Measurements from ENCODE around the gene GPBP1L1.

GPBP1L1 gene

DNA sequence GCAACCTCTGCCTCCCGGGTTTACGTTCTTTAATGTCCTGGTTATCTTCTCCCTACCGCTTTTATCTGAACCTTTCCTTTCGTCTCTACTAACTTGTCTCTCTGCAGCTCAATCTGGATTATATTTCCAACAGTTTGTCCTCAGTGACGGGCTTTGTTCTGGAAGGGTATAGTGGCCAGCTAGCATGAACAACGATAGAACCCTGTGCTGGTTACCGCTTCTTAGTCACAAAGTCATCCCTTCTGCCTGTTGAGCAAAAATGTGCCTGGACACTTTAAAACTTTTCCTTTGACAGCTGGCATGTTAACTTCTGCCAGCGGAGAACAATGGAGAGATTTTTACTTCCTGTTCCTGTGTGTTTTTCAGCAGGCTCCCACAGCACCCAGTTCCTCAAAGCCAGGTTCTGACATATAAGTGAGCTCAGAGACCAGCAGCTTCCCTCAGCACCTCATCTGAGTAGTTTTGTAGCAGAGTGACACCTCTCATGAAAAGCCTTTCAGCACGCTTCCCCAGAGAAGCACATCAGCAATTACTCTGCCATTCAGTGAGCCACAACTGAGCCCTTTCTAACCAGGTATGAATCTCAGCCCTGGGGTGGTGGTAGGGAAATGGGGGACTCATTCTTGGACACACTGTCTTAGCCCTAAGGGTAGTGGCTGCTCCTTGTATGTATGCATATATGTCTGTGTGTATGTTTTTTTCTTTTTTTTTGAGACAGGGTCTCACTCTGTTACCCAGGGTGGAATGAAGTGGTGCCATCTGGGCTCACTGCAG lies 38.9 kb downstream of the GPBP1L1 start:
- Histone ChIP-seq H3K27ac (ENCODE audit: low read depth, low read length) (no peak overlapping the region), H3K36me3 (ENCODE audit: control insufficient read depth, insufficient read depth, low read length) (peaks cover 14% of the 10 kb centered on the region), H3K4me1 (ENCODE audit: control insufficient read depth, insufficient read depth, low read length) (no peaks in the 10 kb centered on the region), H3K9ac (ENCODE audit: low read length) (no peak overlapping the region), H3K27me3 (ENCODE audit: control insufficient read depth, insufficient read depth, low read length) (no peaks in the 10 kb centered on the region), H3K4me3 (ENCODE audit: low read length) (no peak overlapping the region)

DNA sequence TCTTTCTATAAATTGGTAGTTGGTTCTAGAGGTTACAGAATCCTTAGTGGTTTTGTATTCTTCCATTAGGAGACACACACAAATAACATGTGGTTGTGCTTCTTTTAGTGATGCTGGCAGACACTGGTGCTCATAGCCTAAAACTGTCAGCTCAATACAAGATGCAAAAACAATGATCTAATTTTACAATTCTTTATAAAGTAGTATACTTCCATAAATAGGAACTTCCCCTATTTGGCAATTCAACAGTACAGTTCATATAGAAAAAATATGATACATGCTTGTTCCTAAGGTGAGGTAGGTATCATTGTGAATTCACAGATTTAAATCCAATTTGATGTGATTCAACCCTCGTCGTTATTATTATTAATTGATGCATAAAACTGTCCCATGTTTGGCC lies 41.7 kb downstream of the GPBP1L1 start:
- Histone ChIP-seq H3K9ac (ENCODE audit: low read length) (no peak overlapping the region), H3K27ac (ENCODE audit: low read depth, low read length) (no peak overlapping the region), H3K27me3 (ENCODE audit: control insufficient read depth, insufficient read depth, low read length) (no peaks in the 10 kb centered on the region), H3K36me3 (ENCODE audit: control insufficient read depth, insufficient read depth, low read length) (peaks cover 15% of the 10 kb centered on the region), H3K4me3 (ENCODE audit: low read length) (no peak overlapping the region), H3K4me1 (ENCODE audit: control insufficient read depth, insufficient read depth, low read length) (no peaks in the 10 kb centered on the region)

DNA sequence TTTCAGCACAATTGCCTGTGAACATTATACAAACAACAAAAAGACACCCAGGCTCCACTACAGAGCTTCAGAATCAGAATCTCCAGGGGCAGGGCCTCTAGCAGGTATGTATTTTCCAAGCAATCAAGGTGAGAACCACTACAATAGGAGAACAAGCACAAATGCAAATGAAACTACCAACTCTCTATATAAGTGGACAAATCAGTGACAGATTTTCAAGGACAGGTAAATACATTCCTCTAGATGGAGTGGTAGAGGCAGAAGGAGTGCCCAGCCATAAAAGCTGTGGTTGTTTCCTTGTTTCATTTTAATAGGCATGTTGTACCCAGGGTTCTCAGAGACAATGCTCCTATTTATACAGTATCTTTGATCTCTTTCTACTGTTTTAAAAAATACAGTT lies 42.4 kb downstream of the GPBP1L1 start:
- no peak overlapping the region for H3K4me3 ChIP-seq (ENCODE audit: low read length)
- H3K4me1 ChIP-seq (ENCODE audit: control insufficient read depth, insufficient read depth, low read length), result no peaks in the 10 kb centered on the region
- no peak overlapping the region for H3K9ac ChIP-seq (ENCODE audit: low read length)
- no peaks in the 10 kb centered on the region for H3K27me3 ChIP-seq (ENCODE audit: control insufficient read depth, insufficient read depth, low read length)
- no peak overlapping the region for H3K27ac ChIP-seq (ENCODE audit: low read depth, low read length)
- peaks cover 18% of the 10 kb centered on the region for H3K36me3 ChIP-seq (ENCODE audit: control insufficient read depth, insufficient read depth, low read length)

DNA sequence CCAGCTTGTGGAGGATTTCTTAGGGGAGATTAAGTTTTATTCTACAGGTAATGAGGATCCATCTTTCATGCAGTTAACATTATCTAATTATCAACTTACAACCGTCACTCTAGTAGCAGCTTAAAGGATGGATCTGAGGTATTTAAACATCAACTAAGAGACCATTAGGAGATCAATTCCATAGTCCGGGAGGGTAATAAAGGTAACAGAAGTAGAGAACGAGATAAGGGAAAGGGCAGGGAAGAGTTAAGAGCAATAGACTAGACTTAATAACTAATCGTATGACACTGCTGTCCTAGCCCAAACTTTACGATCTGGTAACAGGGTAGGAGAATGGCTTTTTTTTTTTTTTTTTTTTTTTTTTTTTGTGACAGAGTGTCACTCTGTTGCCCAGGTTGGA lies 43.0 kb downstream of the GPBP1L1 start:
- Histone ChIP-seq H3K9ac (ENCODE audit: low read length) (no peak overlapping the region), H3K4me1 (ENCODE audit: control insufficient read depth, insufficient read depth, low read length) (no peaks in the 10 kb centered on the region), H3K36me3 (ENCODE audit: control insufficient read depth, insufficient read depth, low read length) (peaks cover 16% of the 10 kb centered on the region), H3K27me3 (ENCODE audit: control insufficient read depth, insufficient read depth, low read length) (no peaks in the 10 kb centered on the region), H3K27ac (ENCODE audit: low read depth, low read length) (no peak overlapping the region), H3K4me3 (ENCODE audit: low read length) (no peak overlapping the region)

DNA sequence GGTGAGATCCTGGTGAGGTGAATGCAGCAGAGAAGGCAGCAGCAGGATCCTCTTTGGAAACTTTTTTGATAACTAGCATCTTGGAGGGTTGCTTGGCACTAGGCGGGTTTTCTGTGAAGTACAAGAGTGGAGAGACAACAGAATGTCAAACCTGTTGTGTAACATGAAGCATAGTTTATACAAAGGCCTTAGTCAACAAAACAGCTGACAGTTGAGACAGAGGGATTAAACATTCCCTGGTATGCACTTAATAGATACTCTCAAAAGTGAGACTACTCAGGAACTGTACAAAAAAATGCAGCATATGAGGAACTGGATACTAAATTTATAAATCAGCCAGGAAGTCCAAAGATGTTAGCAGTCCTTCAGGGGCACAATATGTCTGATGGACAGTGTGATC lies 46.0 kb downstream of the GPBP1L1 start:
- Histone ChIP-seq H3K27me3 (ENCODE audit: control insufficient read depth, insufficient read depth, low read length) (no peaks in the 10 kb centered on the region), H3K4me3 (ENCODE audit: low read length) (no peak overlapping the region), H3K4me1 (ENCODE audit: control insufficient read depth, insufficient read depth, low read length) (no peaks in the 10 kb centered on the region), H3K9ac (ENCODE audit: low read length) (no peak overlapping the region), H3K36me3 (ENCODE audit: control insufficient read depth, insufficient read depth, low read length) (peaks cover 20% of the 10 kb centered on the region), H3K27ac (ENCODE audit: low read depth, low read length) (no peak overlapping the region)

DNA sequence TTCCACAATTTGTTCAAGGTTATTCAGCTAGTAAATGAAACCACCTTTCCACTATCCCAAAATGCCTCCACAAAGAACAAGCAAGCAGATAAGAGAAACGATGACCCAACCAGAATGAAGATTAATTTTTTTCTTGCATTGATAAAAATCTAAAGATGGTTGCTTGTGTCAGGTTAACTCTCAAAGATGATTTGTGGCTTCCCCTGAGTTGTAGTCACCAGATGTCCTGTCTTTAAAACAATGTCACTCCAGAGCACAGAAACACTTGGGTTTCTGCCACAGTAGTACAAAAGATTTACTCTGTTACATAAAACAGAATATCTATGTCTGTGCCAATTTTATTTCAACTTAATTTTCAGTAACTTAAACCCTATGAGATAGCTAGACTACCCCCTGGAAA lies 51.1 kb downstream of the GPBP1L1 start:
- Histone ChIP-seq H3K36me3 (ENCODE audit: control insufficient read depth, insufficient read depth, low read length) (peaks cover 36% of the 10 kb centered on the region), H3K4me1 (ENCODE audit: control insufficient read depth, insufficient read depth, low read length) (no peaks in the 10 kb centered on the region)

DNA sequence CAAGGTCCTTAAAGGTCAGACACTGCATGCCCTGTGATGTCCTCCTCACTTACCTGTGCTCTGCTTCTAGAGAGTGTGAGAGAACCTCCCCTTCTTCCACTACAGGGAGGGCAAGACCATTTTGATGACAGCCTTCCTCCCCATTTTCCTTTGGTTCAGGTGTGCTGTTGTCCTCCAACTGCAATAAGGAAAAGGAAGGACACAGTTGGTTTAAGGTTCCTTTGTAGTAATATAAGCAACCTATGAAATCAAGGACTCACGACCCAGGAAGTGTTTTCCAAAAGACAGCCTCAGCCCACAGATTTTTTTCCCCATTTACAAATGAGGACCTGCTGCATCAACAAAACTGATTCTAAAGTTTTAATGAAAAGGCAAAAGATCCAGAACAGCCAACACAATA lies 55.9 kb downstream of the GPBP1L1 start:
- H3K4me1 ChIP-seq (ENCODE audit: control insufficient read depth, insufficient read depth, low read length), result no peaks in the 10 kb centered on the region
- H3K4me3 ChIP-seq (ENCODE audit: low read length), result no peak overlapping the region
- H3K27ac ChIP-seq (ENCODE audit: low read depth, low read length), result no peak overlapping the region
- H3K9ac ChIP-seq (ENCODE audit: low read length), result no peak overlapping the region
- H3K27me3 ChIP-seq (ENCODE audit: control insufficient read depth, insufficient read depth, low read length), result no peaks in the 10 kb centered on the region
- peaks cover 44% of the 10 kb centered on the region for H3K36me3 ChIP-seq (ENCODE audit: control insufficient read depth, insufficient read depth, low read length)

More for the DNA sequence above, 51.1 kb downstream of the GPBP1L1 start:
- Histone ChIP-seq H3K27me3 (ENCODE audit: control insufficient read depth, insufficient read depth, low read length) (no peaks in the 10 kb centered on the region), H3K27ac (ENCODE audit: low read depth, low read length) (no peak overlapping the region), H3K4me3 (ENCODE audit: low read length) (no peak overlapping the region), H3K9ac (ENCODE audit: low read length) (no peak overlapping the region)

DNA sequence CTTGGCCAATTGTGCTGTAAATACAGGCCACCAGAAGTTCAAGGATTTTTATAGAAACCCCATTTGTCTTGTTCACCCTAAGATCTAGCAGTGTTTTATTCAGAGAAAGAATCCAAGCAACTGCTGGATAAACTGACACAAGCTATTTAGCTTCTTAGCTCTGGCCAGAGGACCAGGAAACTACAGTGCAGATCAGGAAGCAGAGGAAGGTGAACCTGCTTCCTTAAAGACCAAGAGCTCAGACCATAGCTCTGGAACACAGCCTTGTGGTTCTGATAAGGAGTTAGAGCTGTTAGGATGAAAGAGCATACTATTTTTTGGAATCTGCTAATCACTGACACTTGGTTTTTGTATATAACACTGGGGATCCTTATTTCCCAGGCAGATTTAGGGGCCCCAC lies 57.3 kb downstream of the GPBP1L1 start:
- no peaks in the 10 kb centered on the region for H3K4me1 ChIP-seq (ENCODE audit: control insufficient read depth, insufficient read depth, low read length)
- no peaks in the 10 kb centered on the region for H3K27me3 ChIP-seq (ENCODE audit: control insufficient read depth, insufficient read depth, low read length)
- no peak overlapping the region for H3K27ac ChIP-seq (ENCODE audit: low read depth, low read length)
- no peak overlapping the region for H3K9ac ChIP-seq (ENCODE audit: low read length)
- H3K36me3 ChIP-seq (ENCODE audit: control insufficient read depth, insufficient read depth, low read length), result peaks cover 44% of the 10 kb centered on the region
- no peak overlapping the region for H3K4me3 ChIP-seq (ENCODE audit: low read length)

DNA sequence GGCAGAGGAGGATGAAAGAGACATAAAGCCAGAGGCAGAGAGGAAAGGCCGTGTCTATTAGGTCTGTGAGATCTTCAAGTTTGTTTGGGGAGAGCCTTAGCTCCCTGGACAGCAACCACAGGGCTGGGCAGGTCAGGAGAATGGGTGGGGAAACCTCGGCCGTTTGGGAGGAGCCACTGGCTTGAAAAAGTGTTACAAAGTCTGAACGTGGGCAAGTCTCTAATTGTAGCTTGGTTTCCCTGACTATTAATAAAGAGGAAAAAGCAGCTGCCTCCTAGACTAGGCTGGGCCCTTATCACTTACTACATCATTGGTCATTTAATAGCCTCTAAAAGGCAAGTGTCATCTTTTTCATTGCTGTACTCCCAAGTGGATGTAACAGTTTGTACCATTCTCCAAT lies 62.4 kb downstream of the GPBP1L1 start, which contains the start of gene CCDC17:
Gene CCDC17 (minus strand): TSS at position 83 of the 400 bp plus-strand sequence. CDS start 145 bp downstream, outside the sequence.
- H3K36me3 ChIP-seq (ENCODE audit: control insufficient read depth, insufficient read depth, low read length), result peaks cover 27% of the 10 kb centered on the region
- H3K9ac ChIP-seq (ENCODE audit: low read length), result no peak within 1 kb of the TSS
- H3K4me3 ChIP-seq (ENCODE audit: low read length), result no peak within 1 kb of the TSS
- no peak within 1 kb of the TSS for H3K27ac ChIP-seq (ENCODE audit: low read depth, low read length)
- peaks cover 2% of the 10 kb centered on the region for H3K4me1 ChIP-seq (ENCODE audit: control insufficient read depth, insufficient read depth, low read length)
- H3K27me3 ChIP-seq (ENCODE audit: control insufficient read depth, insufficient read depth, low read length), result no peaks in the 10 kb centered on the region

DNA sequence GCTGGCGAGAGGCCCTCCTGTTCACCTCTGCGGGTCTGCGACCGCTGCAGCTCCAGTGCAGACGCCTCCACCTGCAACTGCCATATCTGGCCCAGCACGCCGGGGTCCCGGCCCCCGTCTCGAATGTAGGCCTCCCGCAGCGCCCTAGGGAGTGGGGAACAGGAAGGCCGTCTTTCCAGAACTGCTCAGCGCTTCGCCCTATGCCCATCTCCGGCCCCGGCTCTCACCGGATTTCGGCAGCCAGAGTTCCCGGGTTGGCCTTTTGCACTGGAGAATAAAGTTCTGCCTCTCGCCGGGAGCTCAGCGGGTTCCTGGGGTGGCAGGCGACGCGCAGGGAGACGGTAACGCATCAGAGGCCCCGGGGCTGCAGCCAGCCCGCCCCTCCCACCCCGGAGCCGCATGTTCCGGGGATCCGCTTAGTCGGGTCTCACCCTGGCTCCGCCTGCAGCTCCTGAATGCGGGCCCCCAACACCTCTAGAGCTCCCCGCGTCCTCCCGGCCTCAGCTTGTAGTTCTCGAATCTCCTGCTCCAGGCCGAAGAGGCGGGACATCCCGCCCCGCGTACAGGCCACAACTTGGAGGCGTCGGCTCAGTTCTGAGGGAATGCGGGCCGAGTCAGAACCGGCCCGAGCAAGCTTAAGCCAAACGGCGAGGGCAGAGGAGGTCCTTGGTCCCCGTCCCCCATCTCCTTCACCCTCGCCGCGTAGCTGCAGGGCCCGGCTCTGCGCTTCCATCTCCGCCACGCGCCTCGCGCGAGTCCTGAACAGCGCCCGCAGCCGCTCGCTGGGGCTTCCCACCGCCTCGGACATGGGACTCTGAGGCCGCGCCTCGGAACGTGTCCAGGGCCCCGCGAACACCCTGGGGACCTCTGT lies 63.6 kb downstream of the GPBP1L1 start:
- Histone ChIP-seq H3K4me1 (ENCODE audit: control insufficient read depth, insufficient read depth, low read length) (peaks cover 2% of the 10 kb centered on the region), H3K9ac (ENCODE audit: low read length) (no peak overlapping the region), H3K36me3 (ENCODE audit: control insufficient read depth, insufficient read depth, low read length) (peaks cover 25% of the 10 kb centered on the region), H3K27me3 (ENCODE audit: control insufficient read depth, insufficient read depth, low read length) (no peaks in the 10 kb centered on the region), H3K4me3 (ENCODE audit: low read length) (no peak overlapping the region), H3K27ac (ENCODE audit: low read depth, low read length) (no peak overlapping the region)

DNA sequence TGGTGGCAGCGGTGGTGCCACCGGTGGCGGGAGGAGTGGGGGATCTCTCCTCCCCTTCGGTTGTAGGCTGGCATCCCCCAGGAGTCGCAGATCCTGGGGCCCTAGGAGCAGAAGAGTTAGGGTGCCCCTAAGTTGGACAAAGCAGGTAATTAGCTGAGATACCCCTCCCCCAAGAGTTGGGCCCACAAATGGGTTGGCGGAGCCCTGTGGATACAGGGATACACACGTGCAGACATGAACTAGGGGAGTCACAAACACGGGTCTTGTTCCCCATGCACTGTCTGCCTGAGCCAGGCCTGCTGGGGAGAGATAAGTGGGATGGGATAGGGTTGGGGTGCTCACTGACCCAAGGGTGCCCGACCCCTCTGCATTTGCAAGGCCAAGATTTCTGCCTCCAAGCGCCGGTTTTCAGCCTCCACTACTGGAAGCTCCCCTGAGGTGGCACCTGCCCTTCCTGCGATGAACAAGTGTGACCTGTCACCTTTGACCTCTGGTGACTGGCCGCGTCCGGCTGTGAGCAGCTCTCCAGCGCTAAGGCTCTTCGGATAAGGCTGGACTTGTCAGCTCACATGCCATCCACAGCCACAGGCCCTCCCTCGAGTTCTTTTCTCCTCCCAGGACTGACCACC lies 64.3 kb downstream of the GPBP1L1 start:
- no peak overlapping the region for H3K27ac ChIP-seq (ENCODE audit: low read depth, low read length)
- no peak overlapping the region for H3K9ac ChIP-seq (ENCODE audit: low read length)
- H3K4me1 ChIP-seq (ENCODE audit: control insufficient read depth, insufficient read depth, low read length), result peaks cover 2% of the 10 kb centered on the region
- H3K4me3 ChIP-seq (ENCODE audit: low read length), result no peak overlapping the region
- no peaks in the 10 kb centered on the region for H3K27me3 ChIP-seq (ENCODE audit: control insufficient read depth, insufficient read depth, low read length)
- H3K36me3 ChIP-seq (ENCODE audit: control insufficient read depth, insufficient read depth, low read length), result peaks cover 31% of the 10 kb centered on the region

DNA sequence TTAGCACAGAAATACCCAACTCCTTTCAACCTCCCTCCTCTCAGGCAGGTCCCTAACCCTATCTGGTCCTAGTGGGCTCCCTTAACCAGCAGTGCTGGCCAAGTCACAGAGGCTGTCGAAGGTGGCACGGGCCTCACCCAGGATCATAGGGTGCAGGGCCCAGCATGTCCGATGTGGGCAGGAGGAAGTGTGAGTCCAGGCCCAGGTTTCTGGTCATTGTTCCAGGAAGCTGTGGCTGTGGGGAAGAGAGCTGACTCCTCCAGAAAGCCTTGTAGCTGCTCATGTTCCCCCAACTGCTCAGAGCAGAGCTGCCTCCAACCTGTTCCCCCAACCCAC lies 64.9 kb downstream of the GPBP1L1 start:
- Histone ChIP-seq H3K36me3 (ENCODE audit: control insufficient read depth, insufficient read depth, low read length) (peaks cover 30% of the 10 kb centered on the region), H3K9ac (ENCODE audit: low read length) (no peak overlapping the region), H3K4me1 (ENCODE audit: control insufficient read depth, insufficient read depth, low read length) (peaks cover 2% of the 10 kb centered on the region), H3K27me3 (ENCODE audit: control insufficient read depth, insufficient read depth, low read length) (no peaks in the 10 kb centered on the region), H3K27ac (ENCODE audit: low read depth, low read length) (no peak overlapping the region), H3K4me3 (ENCODE audit: low read length) (no peak overlapping the region)

Data from rectal smooth muscle tissue (tissue), 1 donor.